WERI-Rb-1 (cell line): Measurements from ENCODE around the gene TOB2.

Source experiments
- DNase-seq: peaks from one replicate; pipeline ENCODE4 v3.0.0-alpha.2; 2020
- H3K27ac ChIP-seq: fragments of 250-450 bp; sonication (Bioruptor Pico); 2 replicates; pipeline ENCODE4 v1.5.1; 2020; ENCODE audit warnings: mild to moderate bottlenecking, moderate library complexity
- H3K27me3 ChIP-seq: fragments of 250-450 bp; sonication (Bioruptor Pico); 2 replicates; pipeline ENCODE4 v1.5.1; 2021; ENCODE audit warnings: mild to moderate bottlenecking, low read depth, moderate library complexity; ENCODE audit not compliant: insufficient read depth, severe bottlenecking
- H3K36me3 ChIP-seq: fragments of 250-450 bp; sonication (Bioruptor Pico); 2 replicates; pipeline ENCODE4 v1.5.1; 2020; ENCODE audit warnings: mild to moderate bottlenecking, moderate library complexity
- H3K4me3 ChIP-seq: 2 replicates; pipeline ENCODE4 v1.5.1; 2011; ENCODE audit warnings: low read depth, mild to moderate bottlenecking, control low read depth, low read length
- H3K9me3 ChIP-seq: fragments of 250-450 bp; sonication (Bioruptor Pico); 2 replicates; pipeline ENCODE4 v1.5.1; 2021; ENCODE audit warnings: mild to moderate bottlenecking, moderate library complexity; ENCODE audit not compliant: severe bottlenecking
- CTCF ChIP-seq: IDR thresholded peaks from 2 replicates; pipeline ENCODE4 v1.5.1; 2011; ENCODE audit warnings: low read depth, mild to moderate bottlenecking, control low read depth, inconsistent platforms, low read length

Gene TOB2

GRCh38 chr22:41398921-41399320, 47.7 kb downstream of the TOB2 start:
- no peak overlapping the region for H3K27ac ChIP-seq
- no peak for TF ChIP-seq CTCF
- H3K9me3 ChIP-seq, result no peaks in the 10 kb centered on the region
- no peak overlapping the region for H3K4me3 ChIP-seq
- H3K36me3 ChIP-seq, result peaks cover 28% of the 10 kb centered on the region
- no peaks in the 10 kb centered on the region for H3K27me3 ChIP-seq
- no peak for DNase-seq

DNA sequence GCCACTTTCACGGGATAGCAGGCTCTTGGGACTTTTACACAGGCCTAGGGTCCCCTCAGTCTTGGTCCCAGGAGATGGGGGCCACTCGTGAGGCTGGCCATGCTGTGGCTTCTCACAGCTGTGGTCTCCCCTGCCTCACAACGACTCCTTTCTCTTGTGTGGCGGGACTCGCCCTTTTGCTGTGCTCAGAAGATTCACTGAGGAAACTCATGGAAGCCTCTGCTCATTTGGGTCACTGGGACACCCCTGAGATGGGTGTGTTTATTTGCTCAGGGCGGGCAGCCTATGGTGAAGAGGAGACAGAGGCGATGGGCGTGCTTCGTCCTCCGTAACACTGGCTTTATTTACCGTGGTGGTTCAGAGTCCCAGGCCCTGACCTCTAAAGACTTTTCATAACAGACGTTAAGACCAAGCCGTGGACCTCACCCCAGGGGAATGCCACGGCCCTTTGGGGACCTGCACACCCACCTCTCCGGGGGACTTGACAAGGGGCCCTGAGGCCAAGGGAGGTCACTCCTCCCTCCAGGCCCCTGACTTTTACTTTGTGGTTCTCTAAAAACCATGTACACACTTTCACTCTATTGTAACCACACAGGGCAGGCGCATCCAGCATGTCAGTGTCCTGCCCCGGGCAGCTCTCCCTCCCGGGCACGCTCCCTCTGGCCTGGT, 49.3 kb downstream of the TOB2 start:
- TF ChIP-seq CTCF, result no peak
- no peaks in the 10 kb centered on the region for H3K27me3 ChIP-seq
- H3K27ac ChIP-seq, result no peak overlapping the region
- H3K9me3 ChIP-seq, result no peaks in the 10 kb centered on the region
- DNase-seq, result no peak
- H3K36me3 ChIP-seq, result peaks cover 28% of the 10 kb centered on the region
- H3K4me3 ChIP-seq, result no peak overlapping the region

DNA sequence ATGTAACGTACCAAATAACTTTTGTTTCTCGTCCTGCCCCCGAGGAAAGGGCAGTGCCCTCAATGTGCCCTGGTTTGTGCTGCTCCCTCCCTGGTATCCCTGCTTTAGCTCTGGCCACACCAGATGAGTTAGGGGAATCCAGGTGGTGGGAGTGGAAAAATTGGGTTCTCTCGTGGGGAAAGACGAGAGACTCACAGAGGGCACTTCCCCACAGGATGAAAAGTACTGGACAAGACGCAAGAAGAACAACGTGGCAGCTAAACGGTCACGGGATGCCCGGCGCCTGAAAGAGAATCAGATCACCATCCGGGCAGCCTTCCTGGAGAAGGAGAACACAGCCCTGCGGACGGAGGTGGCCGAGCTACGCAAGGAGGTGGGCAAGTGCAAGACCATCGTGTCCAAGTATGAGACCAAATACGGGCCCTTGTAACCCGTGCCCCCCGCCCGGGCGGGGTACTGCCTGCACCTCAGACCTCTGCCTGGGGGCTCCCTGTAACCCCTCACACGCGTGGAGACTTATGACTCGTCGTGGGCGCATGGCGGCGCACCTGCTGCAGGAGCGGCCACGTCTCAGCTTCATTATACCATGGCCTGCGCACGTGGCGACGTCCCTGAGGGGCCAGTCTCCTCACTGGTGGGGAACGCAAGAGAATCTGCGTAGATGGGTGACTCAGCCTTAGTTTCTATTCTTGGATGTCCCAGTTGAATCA, 50.9 kb downstream of the TOB2 start:
- Histone ChIP-seq H3K27me3 (no peaks in the 10 kb centered on the region), H3K36me3 (peaks cover 34% of the 10 kb centered on the region), H3K27ac (no peak overlapping the region), H3K9me3 (no peaks in the 10 kb centered on the region), H3K4me3 (no peak overlapping the region)
- DNase-seq, result no peak
- TF ChIP-seq CTCF, result no peak

DNA sequence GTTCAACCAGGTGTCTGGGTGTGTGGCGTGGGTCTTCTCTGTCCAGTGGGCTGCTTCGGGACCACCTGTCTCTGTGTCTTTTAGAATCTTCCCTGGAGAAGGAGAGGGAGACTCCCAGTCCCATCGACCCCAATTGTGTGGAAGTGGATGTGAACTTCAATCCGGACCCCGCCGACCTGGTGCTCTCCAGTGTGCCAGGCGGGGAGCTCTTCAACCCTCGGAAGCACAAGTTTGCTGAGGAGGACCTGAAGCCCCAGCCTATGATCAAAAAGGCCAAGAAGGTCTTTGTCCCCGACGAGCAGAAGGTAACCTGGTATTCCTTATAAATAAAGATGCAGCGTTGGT, 52.6 kb downstream of the TOB2 start:
- H3K36me3 ChIP-seq, result peaks cover 42% of the 10 kb centered on the region
- H3K27me3 ChIP-seq, result no peaks in the 10 kb centered on the region
- H3K27ac ChIP-seq, result no peak overlapping the region
- no peak overlapping the region for H3K4me3 ChIP-seq
- H3K9me3 ChIP-seq, result no peaks in the 10 kb centered on the region
- no peak for TF ChIP-seq CTCF
- no peak for DNase-seq

GRCh38 chr22:41387341-41387740, 59.3 kb downstream of the TOB2 start:
- Histone ChIP-seq H3K4me3 (no peak overlapping the region), H3K27me3 (no peaks in the 10 kb centered on the region), H3K9me3 (no peaks in the 10 kb centered on the region), H3K27ac (no peak overlapping the region), H3K36me3 (peaks cover 30% of the 10 kb centered on the region)
- no peak for TF ChIP-seq CTCF
- DNase-seq, result no peak
